Hematopoietic multipotent progenitor cell treated with erythropoietin and hydrocortisone succinate and interleukin-3 and kit ligand, for 8 days (in vitro differentiated cells): ENCODE results near the gene CDK6.

Experiments used
- DNase-seq: peaks from one replicate; pipeline ENCODE4 v3.0.0-alpha.2; 2015

The CDK6 gene

DNA sequence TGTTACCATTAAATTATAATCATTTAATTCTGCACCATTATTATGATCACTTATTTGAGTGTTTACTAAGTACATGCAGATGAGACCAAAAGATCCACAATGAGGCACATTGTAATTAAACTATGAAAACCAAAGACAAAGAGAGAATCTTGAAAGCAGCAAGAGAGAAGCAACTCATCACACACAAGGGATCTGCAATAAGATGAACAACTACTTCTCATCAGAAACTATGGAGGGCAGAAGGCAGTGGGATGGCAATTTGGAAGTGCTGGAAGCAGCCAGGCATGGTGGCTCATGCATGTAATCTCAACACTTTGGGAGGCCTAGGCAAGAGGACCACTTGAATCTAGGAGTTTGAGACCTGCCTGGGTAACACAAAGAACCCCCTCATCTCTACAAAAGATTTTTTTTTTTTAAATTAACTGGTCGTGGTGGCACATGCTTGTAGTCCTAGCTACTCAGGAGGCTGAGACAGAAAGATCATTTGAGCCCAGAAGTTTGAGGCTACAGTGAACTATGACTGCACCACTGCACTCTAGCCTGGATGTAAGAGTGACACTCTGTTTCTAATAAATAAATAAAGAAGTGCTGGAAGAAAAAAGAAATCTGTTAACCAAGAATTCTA, 47.7 kb downstream of the CDK6 start:
- DNase-seq = peak; percentile 33

- no peak for DNase-seq
Observed at GRCh38 chr7:92785923-92786322, 50.5 kb downstream of the CDK6 start.

DNA sequence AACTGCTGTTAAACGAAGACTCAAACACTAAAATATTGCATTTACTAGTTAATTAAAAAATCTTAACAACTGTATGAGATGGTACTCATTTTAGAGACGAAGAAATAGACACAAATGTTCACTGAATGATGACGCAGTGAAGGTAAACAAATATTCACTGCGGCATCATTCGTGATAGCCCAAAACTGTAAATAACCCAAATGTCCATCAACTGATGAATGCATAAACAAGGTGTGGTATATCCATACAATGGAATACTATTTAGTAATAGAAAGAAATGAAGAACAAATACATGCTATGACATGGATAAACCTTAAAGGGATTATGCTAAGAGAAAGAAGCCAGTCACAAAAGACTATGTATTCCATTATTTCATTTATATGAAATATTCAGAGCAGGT, 51.4 kb downstream of the CDK6 start:
- DNase-seq = no peak

- DNase-seq = no peak
Observed at GRCh38 chr7:92783260-92784201, 52.8 kb downstream of the CDK6 start.

DNA sequence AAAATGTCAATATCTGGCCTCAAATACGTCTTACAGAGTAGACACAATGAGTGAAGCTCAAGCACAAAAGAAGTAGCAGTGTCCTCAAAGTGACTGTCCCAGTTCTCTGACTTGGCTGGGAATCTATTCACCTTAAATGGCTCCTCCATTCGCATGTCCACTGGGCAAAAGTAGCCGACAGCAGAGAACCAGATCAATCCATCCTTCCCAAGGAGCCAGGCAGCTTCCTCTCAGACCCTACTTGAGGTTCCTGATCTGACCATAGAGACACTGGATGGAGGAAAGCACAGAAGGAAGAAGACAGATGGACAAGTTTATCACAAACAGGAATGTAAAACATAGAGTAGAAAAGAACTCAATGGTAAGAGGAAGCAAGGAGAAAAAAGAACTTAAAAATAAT, 53.5 kb downstream of the CDK6 start:
- no peak for DNase-seq

DNA sequence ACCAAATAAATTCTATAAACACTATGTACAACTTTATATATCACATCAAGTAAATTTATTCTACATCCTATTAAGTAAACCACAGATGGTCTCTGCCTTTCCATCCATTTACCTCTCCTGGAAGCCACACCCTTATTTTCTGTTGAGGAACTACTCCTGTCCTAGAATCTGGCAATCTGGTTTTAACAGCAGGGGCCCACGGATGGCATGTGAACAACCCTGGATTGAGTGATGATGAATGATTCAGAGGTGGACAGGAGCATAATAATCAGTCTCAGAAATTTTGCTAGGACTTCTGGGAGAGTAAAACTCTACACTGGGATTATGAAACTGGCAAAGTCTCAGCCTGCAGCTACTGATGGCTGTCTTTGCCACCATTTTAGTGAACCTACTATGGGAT, 54.1 kb downstream of the CDK6 start:
- DNase-seq = no peak

DNA sequence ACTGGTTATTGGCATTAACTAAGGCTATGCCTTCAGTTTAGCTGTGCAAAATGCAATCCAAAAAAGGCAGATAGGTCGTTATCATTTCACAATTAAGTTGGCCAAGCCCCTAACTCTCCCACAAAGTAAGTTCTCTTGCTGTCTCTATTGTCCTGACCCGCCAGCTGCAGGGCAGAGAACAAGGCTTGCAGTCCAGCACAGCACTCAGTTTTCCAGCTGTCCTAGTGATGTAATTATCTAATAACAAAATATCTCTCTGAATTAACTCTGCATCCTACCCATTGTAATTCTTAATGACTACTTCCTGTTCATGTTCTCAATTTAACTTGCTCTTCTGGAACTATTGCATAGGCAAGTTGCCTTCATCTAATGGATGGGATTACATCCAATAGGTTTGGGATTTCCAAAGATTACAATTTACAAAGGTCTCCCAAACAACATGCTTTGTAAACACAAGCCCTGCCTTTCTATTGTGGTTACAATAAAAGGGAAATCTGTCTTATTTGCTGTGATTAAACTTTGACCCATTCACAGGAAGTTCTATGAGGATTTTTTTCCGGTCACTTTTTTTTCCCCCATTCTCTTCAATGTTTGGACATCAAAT, 55.2 kb downstream of the CDK6 start:
- DNase-seq = peak; percentile 26

GRCh38 chr7:92778972-92779371, 57.4 kb downstream of the CDK6 start:
- DNase-seq = peak; percentile 43

DNA sequence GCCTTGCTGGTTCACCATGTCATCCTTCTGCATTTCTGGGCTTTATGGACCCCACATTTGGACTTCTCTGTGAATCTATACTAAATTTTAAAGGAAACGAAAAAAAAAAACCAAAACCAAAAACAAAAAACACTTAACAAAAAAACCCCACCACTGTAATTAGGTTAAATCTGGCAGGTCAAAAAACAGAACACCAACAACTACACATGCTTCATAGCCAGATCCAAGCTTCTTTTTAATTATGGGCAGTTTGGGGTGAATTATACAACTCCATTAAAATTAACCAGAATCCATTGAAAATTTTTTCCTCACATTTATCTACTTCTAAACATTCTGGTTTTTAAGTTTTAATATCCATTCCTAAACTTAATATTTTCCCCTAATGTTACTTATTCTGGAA, 58.4 kb downstream of the CDK6 start:
- DNase-seq = no peak

- DNase-seq = no peak
Observed at GRCh38 chr7:92773808-92774207, 62.6 kb downstream of the CDK6 start.

DNA sequence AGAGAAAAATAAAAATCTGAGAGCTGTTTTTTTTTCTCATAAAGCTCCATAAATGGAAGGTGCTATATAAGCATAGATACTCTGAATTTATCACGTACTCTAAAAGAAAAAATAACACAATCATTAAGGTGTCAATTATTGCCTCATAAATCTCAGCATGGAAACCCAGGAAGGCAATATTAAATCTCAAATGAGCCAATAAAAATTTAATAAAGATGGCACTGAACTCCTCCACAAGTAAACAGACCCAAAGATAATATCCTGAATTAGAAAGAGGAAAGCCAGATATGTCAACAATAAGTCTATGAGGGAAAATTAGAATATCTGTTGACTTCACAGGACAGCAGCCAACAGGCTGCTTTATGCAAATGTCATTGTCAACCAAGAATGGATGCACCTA, 66.5 kb downstream of the CDK6 start:
- no peak for DNase-seq

DNA sequence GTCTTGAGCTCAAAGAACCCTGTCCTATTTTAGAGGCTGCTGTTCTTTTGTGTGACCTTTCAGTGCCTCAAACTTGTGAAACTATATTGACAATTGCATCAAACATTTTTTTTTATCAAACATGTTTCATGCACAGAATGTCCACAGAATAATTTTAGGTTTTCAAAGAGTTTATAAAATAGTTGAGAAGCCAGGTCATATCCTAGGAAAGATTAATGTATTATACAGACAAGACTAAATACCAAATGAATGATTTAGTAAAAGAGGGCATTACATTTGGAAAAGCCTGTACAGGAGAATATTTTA, 67.0 kb downstream of the CDK6 start:
- DNase-seq = no peak

GRCh38 chr7:92768501-92769393, 67.6 kb downstream of the CDK6 start:
- DNase-seq = no peak

DNA sequence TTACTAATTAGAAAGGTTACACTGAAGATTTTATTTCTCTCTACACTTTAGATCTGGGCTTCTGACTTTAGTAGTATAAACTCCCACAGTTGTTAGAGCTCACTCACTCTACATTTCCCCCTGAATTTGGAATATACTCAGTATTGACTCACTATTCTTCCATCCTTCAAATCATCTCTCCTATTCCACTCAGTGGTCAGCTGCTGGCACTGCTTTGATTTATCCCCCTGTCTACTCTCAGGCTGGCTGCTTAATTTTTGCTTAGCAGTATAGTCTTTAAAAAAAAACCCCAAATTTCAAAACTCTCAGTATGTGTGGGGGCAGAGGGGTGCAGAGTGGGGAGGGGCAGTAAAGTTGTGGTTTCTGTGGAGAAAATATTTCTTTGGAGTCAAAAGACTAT, 68.9 kb downstream of the CDK6 start:
- no peak for DNase-seq

DNA sequence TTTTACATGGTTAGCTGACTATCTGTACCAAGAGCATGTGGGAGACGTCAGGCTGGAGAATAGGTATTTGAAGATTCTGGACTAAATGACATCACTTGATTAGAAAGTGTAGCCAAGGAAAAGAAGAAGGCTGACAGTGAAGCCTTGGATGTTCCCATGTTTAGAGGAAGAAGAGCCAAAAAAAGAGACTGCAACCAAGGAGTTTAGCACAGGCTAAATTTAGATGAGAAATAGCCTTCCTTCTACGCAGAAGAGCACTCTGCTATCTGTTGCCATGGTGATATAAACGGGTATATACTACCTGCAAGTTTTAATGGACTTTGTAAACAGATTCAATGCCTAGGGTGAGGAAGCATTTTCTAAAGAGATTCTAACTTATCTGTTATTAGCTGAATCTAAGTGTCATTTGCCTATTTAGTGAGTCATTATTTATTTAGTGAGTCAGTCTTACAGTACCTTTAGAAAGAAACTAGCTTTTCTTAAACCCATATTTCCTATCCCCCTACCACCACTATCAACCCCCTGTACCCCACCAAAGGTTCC, 69.8 kb downstream of the CDK6 start:
- DNase-seq = no peak

GRCh38 chr7:92765725-92766124, 70.6 kb downstream of the CDK6 start:
- no peak for DNase-seq

DNA sequence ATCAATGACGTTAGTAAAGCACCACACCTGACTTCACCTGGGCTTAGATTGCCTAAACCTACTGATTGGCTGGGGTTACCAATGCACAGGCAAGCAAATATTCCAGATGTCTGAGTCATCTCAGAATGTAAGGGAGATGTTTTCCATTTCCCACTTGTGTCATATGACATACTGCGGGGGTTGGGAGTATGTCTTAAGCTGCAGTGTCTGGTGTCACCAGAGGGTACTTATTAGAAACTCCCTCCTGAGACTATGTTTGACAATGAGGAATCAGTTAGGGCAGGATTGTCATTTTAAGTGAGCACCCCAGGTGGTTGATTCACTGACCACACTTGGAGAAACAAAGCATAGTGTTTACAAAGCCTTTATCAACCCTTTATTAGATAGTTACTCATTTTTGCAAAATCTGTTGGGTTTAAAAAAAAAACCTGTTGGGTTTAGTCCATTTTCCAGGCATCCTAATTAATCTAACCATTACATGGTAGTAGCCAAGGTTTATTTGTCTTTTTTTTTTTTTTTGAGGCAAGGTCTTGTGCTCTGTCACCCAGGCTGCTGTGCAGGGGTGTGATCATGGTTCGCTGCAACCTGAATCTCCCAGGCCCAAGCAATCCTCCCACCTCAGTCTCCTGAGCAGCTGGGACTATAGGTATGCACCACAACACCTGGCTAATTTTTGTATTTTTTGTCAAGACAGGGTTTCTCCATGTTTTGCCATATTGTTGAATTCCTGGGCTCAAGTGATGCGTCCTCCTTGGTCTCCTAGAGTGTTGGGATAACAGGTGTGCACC, 72.5 kb downstream of the CDK6 start:
- DNase-seq = peak; percentile 50

- no peak for DNase-seq
Observed at GRCh38 chr7:92762851-92763250, 73.5 kb downstream of the CDK6 start.

DNA sequence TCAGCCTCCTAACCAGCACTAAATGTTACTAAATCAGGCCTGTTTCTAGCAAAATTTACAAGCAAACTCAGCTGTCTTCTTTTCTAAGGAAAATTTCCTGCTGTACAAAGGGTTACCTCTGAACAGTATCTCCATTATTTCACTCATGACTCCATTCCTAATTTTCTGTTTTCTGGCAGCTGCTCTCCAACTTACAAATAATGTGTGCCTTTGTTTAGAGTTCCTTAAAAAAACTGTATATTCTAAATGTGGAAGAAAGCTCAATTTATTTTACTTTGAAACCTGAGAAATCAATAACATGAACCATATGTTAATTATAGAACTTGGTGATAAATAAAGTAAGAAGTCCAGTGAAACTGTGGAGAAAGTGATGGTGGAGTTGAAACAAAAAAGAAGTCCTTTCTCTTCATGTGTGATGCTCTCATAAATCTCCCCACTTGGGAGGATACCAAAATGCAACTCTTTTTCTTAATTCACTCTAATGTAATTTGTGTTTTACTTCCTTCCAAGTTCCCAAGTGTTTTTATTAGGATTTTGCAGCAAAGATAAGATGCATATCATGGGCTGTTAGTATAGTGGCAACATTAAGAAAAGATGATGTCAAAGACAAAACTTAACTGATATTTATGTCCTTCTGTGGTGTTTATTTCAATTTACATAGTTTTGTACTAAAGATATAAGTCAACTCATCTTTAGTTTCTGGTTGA, 74.8 kb downstream of the CDK6 start:
- no peak for DNase-seq

DNA sequence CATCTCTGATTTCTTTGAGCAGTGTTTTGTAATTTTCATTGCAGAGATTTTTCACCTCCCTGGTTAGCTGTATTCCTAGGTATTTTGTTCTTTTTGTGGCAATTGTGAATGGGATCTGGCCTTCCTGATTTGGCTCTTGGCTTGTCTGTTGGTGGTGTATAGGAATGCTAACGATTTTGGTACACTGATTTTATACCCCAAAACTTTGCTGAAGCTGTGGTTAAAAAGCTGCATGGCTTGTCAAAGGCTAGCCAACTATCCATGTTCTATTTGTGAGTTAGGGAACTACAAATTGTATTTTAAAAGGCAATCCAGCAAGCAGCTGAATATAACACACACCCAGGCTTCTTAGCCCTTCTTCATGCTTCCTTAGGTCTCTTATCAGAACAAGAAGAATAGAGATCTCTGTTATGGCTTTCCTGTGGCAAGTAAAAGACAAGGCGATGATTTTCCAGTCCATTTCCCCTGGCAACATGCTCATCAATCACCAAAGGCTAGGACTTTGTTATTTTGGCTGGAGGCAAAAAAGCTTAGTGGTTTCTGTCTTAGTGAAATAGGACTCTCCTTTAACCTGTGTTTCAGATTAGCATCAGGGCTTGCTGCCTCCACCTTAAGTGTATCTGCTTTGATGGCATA, 77.5 kb downstream of the CDK6 start:
- DNase-seq = no peak
